Prostate gland (tissue), 2 donors: Measurements from ENCODE around the gene SRPRB.

Experiments used
- POLR2A ChIP-seq: fragments of 450-650 bp; IDR thresholded peaks from one replicate; pipeline ENCODE4 v1.6.1; 2016; ENCODE audit warnings: antibody characterized with exemption, mild to moderate bottlenecking
- POLR2AphosphoS5 ChIP-seq: sonication (generic); formaldehyde crosslinking; IDR thresholded peaks from one replicate; pipeline ENCODE4 v1.6.1; 2017; ENCODE audit warnings: antibody characterized with exemption
- TF ChIP-seq, protein P1 (sequence below), 4 experiments: fragments of 200-600 bp in 2 of 4; fragments of 450-650 bp in 2 of 4; sonication (generic) in 2 of 4; IDR thresholded peaks; 1 replicate in 3 of 4; 2 replicates in 1 of 4; pipeline ENCODE4 v1.5.1; 2016 to 2019; ENCODE audit warnings: antibody characterized with exemption in 4 of 4, mild to moderate bottlenecking in 2 of 4, moderate library complexity in 2 of 4

DNA sequence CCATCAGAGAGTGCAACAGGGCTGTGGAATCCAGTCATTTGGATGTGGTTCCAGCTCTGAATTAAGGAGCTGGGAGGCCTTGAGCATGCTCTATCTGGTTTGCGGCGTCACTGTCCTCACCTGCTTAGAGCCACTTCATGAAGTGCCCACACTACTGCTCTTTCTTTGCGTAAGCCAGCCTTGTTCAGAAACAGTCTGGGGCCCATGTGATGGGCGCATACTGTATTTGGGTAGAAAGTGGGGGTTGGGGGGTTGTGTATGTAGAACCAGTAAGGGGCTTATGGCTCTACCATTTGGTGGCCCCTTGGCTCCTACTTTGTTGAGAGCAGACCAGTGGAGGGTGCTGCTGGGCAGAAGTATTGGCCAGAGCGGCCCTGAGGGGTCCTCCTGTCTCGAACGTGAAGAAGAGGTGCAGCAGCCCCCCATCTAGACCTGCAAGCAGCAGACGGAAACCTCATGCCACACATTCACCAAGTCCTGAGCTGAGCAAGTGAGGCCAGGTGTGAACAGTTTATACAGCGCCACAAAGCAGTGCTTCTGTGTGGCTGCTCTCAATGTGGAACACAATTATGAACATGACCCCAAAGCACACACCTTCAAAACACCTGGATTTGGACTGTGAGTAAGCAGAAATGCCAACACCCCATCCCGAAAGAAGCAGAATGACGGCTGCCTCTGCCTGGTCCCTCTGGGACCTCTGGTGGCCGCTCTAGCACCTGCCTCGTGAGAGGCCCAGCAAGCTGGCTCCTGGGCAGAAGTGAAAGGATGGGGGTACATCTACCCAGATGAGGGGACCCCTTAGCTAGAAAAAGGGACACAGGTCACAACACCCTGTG, 26.6 kb downstream of the SRPRB start:
- TF ChIP-seq, protein P1, sequence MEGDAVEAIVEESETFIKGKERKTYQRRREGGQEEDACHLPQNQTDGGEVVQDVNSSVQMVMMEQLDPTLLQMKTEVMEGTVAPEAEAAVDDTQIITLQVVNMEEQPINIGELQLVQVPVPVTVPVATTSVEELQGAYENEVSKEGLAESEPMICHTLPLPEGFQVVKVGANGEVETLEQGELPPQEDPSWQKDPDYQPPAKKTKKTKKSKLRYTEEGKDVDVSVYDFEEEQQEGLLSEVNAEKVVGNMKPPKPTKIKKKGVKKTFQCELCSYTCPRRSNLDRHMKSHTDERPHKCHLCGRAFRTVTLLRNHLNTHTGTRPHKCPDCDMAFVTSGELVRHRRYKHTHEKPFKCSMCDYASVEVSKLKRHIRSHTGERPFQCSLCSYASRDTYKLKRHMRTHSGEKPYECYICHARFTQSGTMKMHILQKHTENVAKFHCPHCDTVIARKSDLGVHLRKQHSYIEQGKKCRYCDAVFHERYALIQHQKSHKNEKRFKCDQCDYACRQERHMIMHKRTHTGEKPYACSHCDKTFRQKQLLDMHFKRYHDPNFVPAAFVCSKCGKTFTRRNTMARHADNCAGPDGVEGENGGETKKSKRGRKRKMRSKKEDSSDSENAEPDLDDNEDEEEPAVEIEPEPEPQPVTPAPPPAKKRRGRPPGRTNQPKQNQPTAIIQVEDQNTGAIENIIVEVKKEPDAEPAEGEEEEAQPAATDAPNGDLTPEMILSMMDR (IDR thresholded peaks at IDR 0.05), result no peak
- TF ChIP-seq POLR2A (no peak), POLR2AphosphoS5 (no peak)
